Suprapubic skin (tissue), 4 donors: ENCODE measurements around the gene MINDY2.

Experiments used
- POLR2A ChIP-seq, 2 donors: fragments of 450-650 bp; IDR thresholded peaks; one replicate each; pipeline ENCODE4 v1.6.1; 2017; ENCODE audit warnings: antibody characterized with exemption in 2 of 2, mild to moderate bottlenecking in 2 of 2, moderate library complexity in 2 of 2
- POLR2AphosphoS5 ChIP-seq, 3 donors: sonication (generic); formaldehyde crosslinking; IDR thresholded peaks; one replicate each; pipeline ENCODE4 v1.6.1; 2017; ENCODE audit warnings: antibody characterized with exemption in 3 of 3
- TF ChIP-seq, protein P1 (sequence below), 2 donors: fragments of 200-600 bp in 1 of 2; fragments of 450-650 bp in 1 of 2; sonication (generic) in 1 of 2; IDR thresholded peaks; one replicate each; pipeline ENCODE4 v1.5.1; 2016 to 2019; ENCODE audit warnings: antibody characterized with exemption in 2 of 2, mild to moderate bottlenecking in 1 of 2, moderate library complexity in 1 of 2

DNA sequence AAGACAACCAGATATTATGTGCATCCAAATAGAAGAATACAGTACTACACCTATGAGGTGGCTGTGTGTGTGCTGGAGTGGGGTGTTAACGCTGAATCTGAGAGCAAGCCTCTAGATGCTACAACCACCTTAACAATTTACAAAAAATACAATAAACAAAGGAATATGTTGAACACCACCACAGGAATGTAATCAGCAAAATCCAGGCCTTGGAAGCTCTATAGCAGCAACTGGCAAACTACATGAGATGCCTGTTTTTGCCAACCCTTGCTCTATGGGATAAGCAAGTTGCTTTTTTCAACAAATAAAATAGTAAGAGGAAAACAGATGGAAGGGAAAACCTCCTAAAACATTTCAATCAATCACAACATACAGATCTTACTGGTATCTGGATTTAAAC, 138.5 kb downstream of the MINDY2 start:
- TF ChIP-seq, protein P1, sequence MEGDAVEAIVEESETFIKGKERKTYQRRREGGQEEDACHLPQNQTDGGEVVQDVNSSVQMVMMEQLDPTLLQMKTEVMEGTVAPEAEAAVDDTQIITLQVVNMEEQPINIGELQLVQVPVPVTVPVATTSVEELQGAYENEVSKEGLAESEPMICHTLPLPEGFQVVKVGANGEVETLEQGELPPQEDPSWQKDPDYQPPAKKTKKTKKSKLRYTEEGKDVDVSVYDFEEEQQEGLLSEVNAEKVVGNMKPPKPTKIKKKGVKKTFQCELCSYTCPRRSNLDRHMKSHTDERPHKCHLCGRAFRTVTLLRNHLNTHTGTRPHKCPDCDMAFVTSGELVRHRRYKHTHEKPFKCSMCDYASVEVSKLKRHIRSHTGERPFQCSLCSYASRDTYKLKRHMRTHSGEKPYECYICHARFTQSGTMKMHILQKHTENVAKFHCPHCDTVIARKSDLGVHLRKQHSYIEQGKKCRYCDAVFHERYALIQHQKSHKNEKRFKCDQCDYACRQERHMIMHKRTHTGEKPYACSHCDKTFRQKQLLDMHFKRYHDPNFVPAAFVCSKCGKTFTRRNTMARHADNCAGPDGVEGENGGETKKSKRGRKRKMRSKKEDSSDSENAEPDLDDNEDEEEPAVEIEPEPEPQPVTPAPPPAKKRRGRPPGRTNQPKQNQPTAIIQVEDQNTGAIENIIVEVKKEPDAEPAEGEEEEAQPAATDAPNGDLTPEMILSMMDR (IDR thresholded peaks at IDR 0.05), result no peak
- TF ChIP-seq POLR2A (IDR thresholded peaks at IDR 0.05) (no peak), POLR2AphosphoS5 (IDR thresholded peaks at IDR 0.05) (no peak)
